Sigmoid colon (tissue), 7 donors: ENCODE data around the gene SCAI. TPM values are rescaled to one million over a fixed set of nuclear protein-coding genes. Genes with fewer than 3 reads are reported as not detected.

Experiments used
- DNase-seq: peaks from one replicate; pipeline ENCODE4 v3.0.0-alpha.2; 2019
- H3K27ac ChIP-seq, 4 donors: fragments of 200-600 bp; sonication (generic); one replicate each; pipeline ENCODE4 v1.5.1; 2016 to 2019; ENCODE audit warnings: mild to moderate bottlenecking in 1 of 4
- H3K27me3 ChIP-seq, 3 donors: fragments of 200-600 bp; sonication (generic); one replicate each; pipeline ENCODE4 v1.5.1; 2019; ENCODE audit warnings: mild to moderate bottlenecking in 1 of 3
- H3K36me3 ChIP-seq, 4 donors: fragments of 200-600 bp; sonication (generic); one replicate each; pipeline ENCODE4 v1.5.1; 2016 to 2019
- H3K4me1 ChIP-seq, 4 donors: fragments of 200-600 bp; sonication (generic); one replicate each; pipeline ENCODE4 v1.5.1; 2017 to 2019
- H3K4me3 ChIP-seq, 4 donors: fragments of 200-600 bp; sonication (generic); one replicate each; pipeline ENCODE4 v1.5.1; 2017 to 2019; ENCODE audit warnings: mild to moderate bottlenecking in 2 of 4, moderate library complexity in 1 of 4
- H3K9me3 ChIP-seq, 4 donors: fragments of 200-600 bp in 3 of 4; sonication (generic) in 3 of 4; one replicate each; pipeline versions ENCODE4 v1.5.1 to v1.6.1; 2013 to 2019
- CTCF ChIP-seq, 4 experiments: fragments of 450-650 bp in 3 of 4; fragments of 200-600 bp in 1 of 4; IDR thresholded peaks; one replicate each; pipeline ENCODE4 v1.5.1; 2016 to 2019; ENCODE audit warnings: antibody characterized with exemption in 4 of 4, mild to moderate bottlenecking in 3 of 4, moderate library complexity in 2 of 4
- EP300 ChIP-seq, 4 donors: sonication (generic); formaldehyde crosslinking; IDR thresholded peaks; one replicate each; pipeline ENCODE4 v1.6.1; 2017; ENCODE audit warnings: antibody characterized with exemption in 4 of 4
- POLR2A ChIP-seq, 2 donors: fragments of 450-650 bp; IDR thresholded peaks; one replicate each; pipeline ENCODE4 v1.6.1; 2016; ENCODE audit warnings: antibody characterized with exemption in 2 of 2, mild to moderate bottlenecking in 2 of 2, moderate library complexity in 2 of 2
- POLR2AphosphoS5 ChIP-seq, 4 donors: sonication (generic); formaldehyde crosslinking; IDR thresholded peaks; one replicate each; pipeline ENCODE4 v1.6.1; 2017; ENCODE audit warnings: antibody characterized with exemption in 4 of 4
- WGBS, 2 donors: extraction: QIAGEN DNeasy Blood & Tissue Kit; methylation state at CpG; one replicate each; pipeline ENCODE4 v1.1.7; 2013; 5-methylcytosine and 5-hydroxymethylcytosine counted together
- intact Hi-C: fragments of 100-400 bp; cut with DNase I; formaldehyde crosslinking; loops from one replicate; pipeline ENCODE4 v1.15.1; 2023
- polyA plus RNA-seq, 3 donors: library from polyadenylated mRNA; stranded (reverse); fragments of 200-250 nt; gene quantifications; one replicate each; pipeline ENCODE4 v1.2.3, GENCODE V29; 2013
- total RNA-seq, 4 donors: library from RNA; depleted of rRNA; stranded (reverse); fragments of >200 nt; gene quantifications; one replicate each; pipeline ENCODE4 v1.1.0, GENCODE V29; 2016
- donor health status: healthy with polysubstance abuse.
- donor health status: Bipolar disorder and iron deficiency.
- donor health status: healthy.

The SCAI gene
- total and polyA plus RNA-seq, 7 donors: under 0.01 to 15.8 (median 5.4) TPM

- TF ChIP-seq CTCF (IDR thresholded peaks at IDR 0.05) (no peak), EP300 (IDR thresholded peaks at IDR 0.05) (no peak), POLR2A (IDR thresholded peaks at IDR 0.05) (no peak), POLR2AphosphoS5 (IDR thresholded peaks at IDR 0.05) (no peak)
- Histone ChIP-seq H3K4me1 (peaks cover 0 to 17% (median 16%) of the 10 kb centered on the region in 4 donors), H3K27ac (peak overlapping the region; percentile 92 to 98 (median 96)), H3K9me3 (no peaks in the 10 kb centered on the region), H3K27me3 (no peaks in the 10 kb centered on the region), H3K4me3 (peak overlapping the region; percentile 66 to 90 (median 70)), H3K36me3 (peaks cover 0 to 35% (median 7%) of the 10 kb centered on the region in 4 donors)
- intact Hi-C loops: loop anchor here (2.0 to 5.0 kb wide), 5 partner anchors 71 to 302 kb away; partner anchors contain the start of genes HSPA5, NR6A1 and PPP6C
- DNase-seq: no peak
These were observed 203.4 kb downstream of the SCAI start for GRCh38 chr9:124939944-124940343.

GRCh38 chr9:124934290-124934689 is 209.0 kb downstream of the SCAI start:
- H3K4me1 ChIP-seq: no peaks in the 10 kb centered on the region
- no peaks in the 10 kb centered on the region for H3K9me3 ChIP-seq
- peaks cover 2 to 86% (median 19%) of the 10 kb centered on the region in 4 donors for H3K36me3 ChIP-seq
- TF ChIP-seq POLR2A (IDR thresholded peaks at IDR 0.05): no peak
- no peak for TF ChIP-seq EP300 (IDR thresholded peaks at IDR 0.05)
- TF ChIP-seq POLR2AphosphoS5 (IDR thresholded peaks at IDR 0.05): no peak
- TF ChIP-seq CTCF (IDR thresholded peaks at IDR 0.05): no peak
- H3K27me3 ChIP-seq: no peaks in the 10 kb centered on the region
- intact Hi-C loops: no loop called here
- no peak for DNase-seq
- no peak overlapping the region for H3K4me3 ChIP-seq
- no peak overlapping the region for H3K27ac ChIP-seq

- Histone ChIP-seq H3K9me3 (no peaks in the 10 kb centered on the region), H3K4me3 (no peak overlapping the region), H3K4me1 (no peaks in the 10 kb centered on the region), H3K27ac (no peak overlapping the region), H3K36me3 (peaks cover 6 to 91% (median 20%) of the 10 kb centered on the region in 4 donors), H3K27me3 (no peaks in the 10 kb centered on the region)
- 91 to 94% methylated on average over 1 of the region's 1 CpG for WGBS, 2 donors
- intact Hi-C loops: no loop called here
- no peak for DNase-seq
- TF ChIP-seq CTCF (IDR thresholded peaks at IDR 0.05) (no peak), EP300 (IDR thresholded peaks at IDR 0.05) (no peak), POLR2AphosphoS5 (IDR thresholded peaks at IDR 0.05) (no peak)
These were observed 211.0 kb downstream of the SCAI start for GRCh38 chr9:124932333-124932732.

- peaks cover 15 to 94% (median 20%) of the 10 kb centered on the region in 4 donors for H3K36me3 ChIP-seq
- no peaks in the 10 kb centered on the region for H3K4me1 ChIP-seq
- 90 to 92% methylated on average over 3 of the region's 3 CpGs for WGBS, 2 donors
These were observed 213.9 kb downstream of the SCAI start for GRCh38 chr9:124929464-124929863.

More at GRCh38 chr9:124929464-124929863, 213.9 kb downstream of the SCAI start:
- no peak for DNase-seq
- Histone ChIP-seq H3K9me3 (no peaks in the 10 kb centered on the region), H3K27ac (no peak overlapping the region), H3K27me3 (no peaks in the 10 kb centered on the region), H3K4me3 (no peak overlapping the region)
- TF ChIP-seq POLR2AphosphoS5 (IDR thresholded peaks at IDR 0.05) (no peak), POLR2A (IDR thresholded peaks at IDR 0.05) (no peak), CTCF (IDR thresholded peaks at IDR 0.05) (no peak), EP300 (IDR thresholded peaks at IDR 0.05) (no peak)
- intact Hi-C loops: no loop called here
